NCI-H2107 treated with DMSO at 0.1 percent for 48 hours (cell line): ENCODE data around the gene JADE3.

Source experiments
- DNase-seq: peaks from one replicate; lab custom pipeline; 2025; ENCODE audit not compliant: unreplicated experiment; lab: John Stamatoyannopoulos, UW

JADE3 gene

GRCh38 chrX:46912098-46912602 lies at the start of gene JADE3:
JADE3 (plus strand) TSS chrX:46912421; CDS start chrX:46984895, 72,474 bp downstream.
- peak; percentile 77 for DNase-seq

- DNase-seq = no peak
Observed at GRCh38 chrX:46863072-46863471, 49.1 kb upstream of the JADE3 start.

- DNase-seq = no peak
Observed at GRCh38 chrX:46864606-46865005, 47.6 kb upstream of the JADE3 start.

- no peak for DNase-seq
Observed at GRCh38 chrX:46865281-46865680, 46.9 kb upstream of the JADE3 start.

GRCh38 chrX:46866726-46867125 lies 45.5 kb upstream of the JADE3 start:
- no peak for DNase-seq

- DNase-seq = no peak
Observed at GRCh38 chrX:46873746-46874145, 38.5 kb upstream of the JADE3 start.

GRCh38 chrX:46876901-46877300 lies 35.3 kb upstream of the JADE3 start:
- no peak for DNase-seq

- DNase-seq = no peak
Observed at GRCh38 chrX:46882266-46882665, 30.0 kb upstream of the JADE3 start.

GRCh38 chrX:46884799-46885198 lies 27.4 kb upstream of the JADE3 start:
- no peak for DNase-seq

GRCh38 chrX:46898207-46898606 lies 14.0 kb upstream of the JADE3 start:
- DNase-seq = no peak

GRCh38 chrX:46903458-46904242 lies 8.6 kb upstream of the JADE3 start:
- DNase-seq = peak; percentile 93

- no peak for DNase-seq
Observed at GRCh38 chrX:46904626-46905025, 7.6 kb upstream of the JADE3 start.

- no peak for DNase-seq
Observed at GRCh38 chrX:46910415-46910814, 1.8 kb upstream of the JADE3 start.

- DNase-seq = peak; percentile 10
Observed at GRCh38 chrX:46912603-46913491, 626 bp downstream of the JADE3 start.

- peak; percentile 7 for DNase-seq
Observed at GRCh38 chrX:46913667-46914066, 1.4 kb downstream of the JADE3 start.

- DNase-seq = no peak
Observed at GRCh38 chrX:46916273-46916672, 4.1 kb downstream of the JADE3 start.

- DNase-seq = no peak
Observed at GRCh38 chrX:46917622-46918021, 5.4 kb downstream of the JADE3 start.

- no peak for DNase-seq
Observed at GRCh38 chrX:46918434-46918833, 6.2 kb downstream of the JADE3 start.

- no peak for DNase-seq
Observed at GRCh38 chrX:46920235-46920634, 8.0 kb downstream of the JADE3 start.

- DNase-seq = no peak
Observed at GRCh38 chrX:46922611-46923010, 10.4 kb downstream of the JADE3 start.

- DNase-seq = no peak
Observed at GRCh38 chrX:46927718-46928117, 15.5 kb downstream of the JADE3 start.
